K562 (cell line): Measurements from ENCODE around the gene G6PC3. TPM values are rescaled to one million over a fixed set of nuclear protein-coding genes. Genes with fewer than 3 reads are reported as not detected.

Experiments used
- ATAC-seq: fragments of 200-7000 bp; cut with Tn5 transposase; 3 replicates; pipeline ENCODE4 v1.9.1; 2020; ENCODE audit warnings: moderate library complexity
- BruUV-seq: library from RNA; stranded (reverse); fragments of 400-500 nt; replicated peaks from 2 replicates; lab custom pipeline; 2021; lab: Mats Ljungman, UMichigan
- CTCF ChIA-PET: fragments of 300-600 bp; formaldehyde crosslinking; extraction: SDS; loops from one replicate; lab custom pipeline; 2021; ENCODE audit warnings: low intra/inter-chr PET ratio; lab: Yijun Ruan, JAX
- POLR2A ChIA-PET: fragments of 300-600, 350-650 bp; sonication (Branson Sonifier 250); formaldehyde crosslinking; extraction: SDS; loops from one replicate; lab custom pipeline; 2021; ENCODE audit warnings: antibody characterized with exemption, inconsistent platforms; lab: Yijun Ruan, JAX
- DNase-seq, 4 experiments: peaks; one replicate each; pipeline versions ENCODE4 v3.0.0 to v3.0.0-alpha.2; 2011 to 2018; ENCODE audit warnings: low spot score in 3 of 4, mixed read lengths in 3 of 4; ENCODE audit errors: extremely low read depth in 1 of 4
- FAIRE-seq: peaks from 2 replicates; lab custom pipeline; 2011; peaks lifted over from hg19 to GRCh38; lab: Jason Lieb, UNC
- H2AFZ ChIP-seq: 2 replicates; pipeline ENCODE4 v1.6.0; 2011; ENCODE audit warnings: low read depth, low read length, control low read depth, inconsistent platforms
- H3K27ac ChIP-seq: fragments of 200-600 bp; 3 replicates; pipeline ENCODE4 v1.8.0; 2011; ENCODE audit warnings: low read depth, mild to moderate bottlenecking, control low read depth, inconsistent platforms, low read length, moderate library complexity, mixed read lengths; ENCODE audit errors: extremely low read depth
- H3K27me3 ChIP-seq, 2 experiments: fragments of 300-600 bp in 1 of 2; 2 replicates in 1 of 2; 3 replicates in 1 of 2; pipeline versions ENCODE4 v1.6.0 to v1.8.0; 2011; ENCODE audit warnings: inconsistent platforms in 2 of 2, low read length in 2 of 2, mild to moderate bottlenecking in 1 of 2, mixed read lengths in 1 of 2, moderate library complexity in 1 of 2; ENCODE audit not compliant: control insufficient read depth in 2 of 2, insufficient read depth in 2 of 2
- H3K36me3 ChIP-seq: fragments of 300-600 bp; 3 replicates; pipeline ENCODE4 v1.8.0; 2011; ENCODE audit warnings: mild to moderate bottlenecking, low read length, inconsistent platforms; ENCODE audit not compliant: control insufficient read depth, insufficient read depth
- H3K4me1 ChIP-seq, 2 experiments: fragments of 200-600 bp in 1 of 2; replicated peaks in 1 of 2; 2 replicates in 1 of 2; 3 replicates in 1 of 2; pipeline versions ENCODE4 v1.5.1 to v1.8.0; 2011; ENCODE audit warnings: inconsistent platforms in 2 of 2, low read length in 2 of 2, mild to moderate bottlenecking in 1 of 2, mixed read lengths in 1 of 2, moderate library complexity in 1 of 2; ENCODE audit not compliant: control insufficient read depth in 2 of 2, insufficient read depth in 2 of 2
- H3K4me2 ChIP-seq: 2 replicates; pipeline ENCODE4 v1.6.1; 2011; ENCODE audit warnings: low read length, control low read depth, inconsistent platforms, mixed read lengths; ENCODE audit not compliant: insufficient read depth
- H3K4me3 ChIP-seq: fragments of 200-600 bp; sonication (generic), shearing (Covaris generic); 2 replicates; pipeline ENCODE4 v1.5.1; 2016; ENCODE audit warnings: control low read depth, inconsistent platforms
- H3K79me2 ChIP-seq: fragments of 200-600 bp; 3 replicates; pipeline ENCODE4 v1.8.0; 2011; ENCODE audit warnings: low read length, inconsistent platforms; ENCODE audit not compliant: control insufficient read depth, insufficient read depth
- H3K9ac ChIP-seq, 2 experiments: 2 replicates each; pipeline versions ENCODE4 v1.6.0 to v1.6.1; 2011; ENCODE audit warnings: low read depth in 2 of 2, low read length in 2 of 2, control low read depth in 1 of 2, inconsistent platforms in 1 of 2, mild to moderate bottlenecking in 1 of 2, mixed read lengths in 1 of 2; ENCODE audit not compliant: insufficient read depth in 1 of 2
- H3K9me1 ChIP-seq: one replicate; pipeline ENCODE4 v1.6.0; 2011; ENCODE audit warnings: inconsistent platforms, mild to moderate bottlenecking, low read length, moderate library complexity; ENCODE audit not compliant: control insufficient read depth, insufficient read depth
- H3K9me3 ChIP-seq: replicated peaks from 2 replicates; pipeline ENCODE4 v1.5.1; 2011; ENCODE audit warnings: low read depth, low read length, inconsistent platforms; ENCODE audit not compliant: control insufficient read depth, insufficient read depth
- H4K20me1 ChIP-seq: replicated peaks from 2 replicates; pipeline ENCODE4 v1.6.1; 2011; ENCODE audit warnings: low read length, inconsistent platforms, mixed read lengths; ENCODE audit not compliant: control insufficient read depth, insufficient read depth
- CEBPZ ChIP-seq: fragments of 150-350 bp; IDR thresholded peaks from 2 replicates; pipeline ENCODE4 v1.6.1; 2014; ENCODE audit warnings: low read depth, mild to moderate bottlenecking, low read length, borderline replicate concordance
- DACH1 ChIP-seq: fragments of 450-650 bp; IDR thresholded peaks from 2 replicates; pipeline ENCODE4 v1.6.1; 2018; ENCODE audit not compliant: partially characterized antibody
- FOXP1 ChIP-seq: sonication (generic); formaldehyde crosslinking; IDR thresholded peaks from 2 replicates; pipeline ENCODE4 v1.8.0; 2022; ENCODE audit warnings: mild to moderate bottlenecking, missing genetic modification reagents
- GTF3C2 ChIP-seq: IDR thresholded peaks from 3 replicates; pipeline ENCODE4 v1.6.1; 2011; ENCODE audit warnings: borderline replicate concordance, mild to moderate bottlenecking, moderate library complexity; ENCODE audit not compliant: insufficient read length; ENCODE audit errors: extremely low read depth
- KDM1A ChIP-seq, 2 experiments: fragments of 450-650 bp; IDR thresholded peaks; 2 replicates each; pipeline ENCODE4 v1.6.1; 2016; ENCODE audit warnings: mild to moderate bottlenecking in 2 of 2
- MEF2A ChIP-seq: IDR thresholded peaks from 2 replicates; pipeline ENCODE4 v1.6.1; 2011; ENCODE audit warnings: low read depth, mild to moderate bottlenecking, low read length, moderate library complexity; ENCODE audit not compliant: control insufficient read depth
- NCOA4 ChIP-seq: fragments of 450-650 bp; IDR thresholded peaks from 2 replicates; pipeline ENCODE4 v1.6.1; 2018; ENCODE audit warnings: mild to moderate bottlenecking; ENCODE audit not compliant: partially characterized antibody
- RFX1 ChIP-seq: fragments of 450-650 bp; IDR thresholded peaks from 2 replicates; pipeline ENCODE4 v1.6.1; 2016; ENCODE audit warnings: mild to moderate bottlenecking, moderate library complexity
- THRA ChIP-seq: fragments of 450-650 bp; IDR thresholded peaks from 2 replicates; pipeline ENCODE4 v1.6.1; 2017; ENCODE audit warnings: mild to moderate bottlenecking, moderate library complexity
- XRCC5 ChIP-seq: fragments of 200-400 bp; formaldehyde crosslinking; IDR thresholded peaks from 2 replicates; pipeline ENCODE4 v1.6.1; 2017; ENCODE audit warnings: low read depth, mild to moderate bottlenecking, low read length
- ZNF324 ChIP-seq: fragments of 250-450 bp; sonication (Bioruptor Pico); IDR thresholded peaks from 2 replicates; pipeline ENCODE4 v1.4.0; 2020; ENCODE audit warnings: mild to moderate bottlenecking
- ZNF75A ChIP-seq: fragments of 450-650 bp; formaldehyde crosslinking; IDR thresholded peaks from 2 replicates; pipeline ENCODE4 v1.4.0; 2020; ENCODE audit warnings: mild to moderate bottlenecking
- WGBS: fragments of 100-300 bp; shearing (Covaris generic); methylation state at CpG from one replicate; pipeline ENCODE4 v1.1.6; 2016; ENCODE audit warnings: low coverage, mixed read lengths; ENCODE audit not compliant: insufficient coverage; ENCODE audit errors: missing lambda C conversion rate; 5-methylcytosine and 5-hydroxymethylcytosine counted together
- in situ Hi-C: fragments of 300-500 bp; cut with MboI; formaldehyde crosslinking; loops from 4 replicates; pipeline ENCODE4 v1.15.0; 2018; ENCODE audit warnings: inconsistent platforms, mixed read lengths
- intact Hi-C: fragments of 100-400 bp; cut with micrococcal nuclease; formaldehyde crosslinking; loops from 2 replicates; pipeline ENCODE4 v1.14.2; 2022
- polyA plus RNA-seq, 8 experiments: library from polyadenylated mRNA; depleted of rRNA in 4 of 8; stranded (reverse) in 5 of 8; unstranded in 3 of 8; fragments of >200 nt; fragmentation: Nextera tagmentation in 2 of 8; fragmentation: Illumina TruSeq in 1 of 8; extraction: Ambion mirVana in 2 of 8; extraction: Trizol in 1 of 8; gene quantifications; 2 replicates each; pipeline versions ENCODE4 v1.2.1 to v1.2.3, GENCODE V29; 2011 to 2014; ENCODE audit warnings: inconsistent platforms in 1 of 8, missing spikeins in 1 of 8
- total RNA-seq, 7 experiments: library from RNA; depleted of rRNA in 6 of 7; stranded (reverse); fragments of >200 nt in 6 of 7; fragmentation: Illumina TruSeq in 2 of 7; extraction: Trizol in 2 of 7; gene quantifications; 2 replicates each; pipeline versions ENCODE4 v1.2.1 to v1.2.3, GENCODE V29; 2011 to 2021; ENCODE audit warnings: low replicate concordance in 1 of 7

The G6PC3 gene
- total and polyA plus RNA-seq, 9 of the 15 experiments (the other 6 are each of a cell fraction or from before 2014, with no cell fraction given), result 10.4 to 57.8 (median 31.1) TPM

- H4K20me1 ChIP-seq, result peaks cover 20% of the 10 kb centered on the region
- 71% methylated on average over 1 of the region's 1 CpG for WGBS
- no peak for DNase-seq
- H3K4me3 ChIP-seq, result no peak overlapping the region
- in situ Hi-C loops, result loop anchor here (5.0 kb wide), 1 partner anchor 102 kb away; the partner anchor contains the start of gene PPY
- H3K36me3 ChIP-seq, result peaks cover 71% of the 10 kb centered on the region; the same call in 2 of the 3 replicates
- no peak overlapping the region for H3K4me2 ChIP-seq
- no peaks in the 10 kb centered on the region for H3K9me1 ChIP-seq
- intact Hi-C loops, result no loop called here
- no peak overlapping the region for H2AFZ ChIP-seq
- no peak for FAIRE-seq
- CTCF ChIA-PET, result no interaction called here
- no peak overlapping the region for H3K9ac ChIP-seq
- no peaks in the 10 kb centered on the region for H3K9me3 ChIP-seq
- peaks cover 0 to 2% of the 10 kb centered on the region in 2 experiments; a peak in 1 of 5 replicates for H3K4me1 ChIP-seq
- H3K27ac ChIP-seq, result no peak overlapping the region
- ATAC-seq, result no peak
- H3K27me3 ChIP-seq, result no peaks in the 10 kb centered on the region
- peaks cover 78% of the 10 kb centered on the region for H3K79me2 ChIP-seq
- POLR2A ChIA-PET, result interaction anchor here (0.7 to 2.1 kb wide), 2 partner anchors 12 to 13 kb away, joined by 3 to 6 read pairs; no protein-coding TSS in a partner anchor
- no TSS peak for BruUV-seq
- TF ChIP-seq NCOA4, result no peak
- no peak for TF ChIP-seq GTF3C2
- TF ChIP-seq ZNF324, result no peak
- TF ChIP-seq CEBPZ, result no peak
- TF ChIP-seq THRA, result no peak
- TF ChIP-seq RFX1, result no peak
- TF ChIP-seq KDM1A (IDR thresholded peaks at IDR 0.05), result no peak
- no peak for TF ChIP-seq FOXP1 (CRISPR knock-in tag)
- no peak for TF ChIP-seq XRCC5
- TF ChIP-seq ZNF75A (CRISPR knock-in tag), result no peak
- no peak for TF ChIP-seq MEF2A
- TF ChIP-seq DACH1, result no peak
Observed at GRCh38 chr17:44044071-44044470, 26.5 kb upstream of the G6PC3 start.
